ENCODE data around the gene HPS1.

The HPS1 gene

GRCh38 chr10:98410759-98411158, 36.0 kb downstream of the HPS1 start:
- DNase-seq, result no peak

- no peak for DNase-seq
These were observed 36.5 kb downstream of the HPS1 start for GRCh38 chr10:98410135-98410743.

- no peak for DNase-seq
These were observed 37.9 kb downstream of the HPS1 start for GRCh38 chr10:98408799-98409198.

GRCh38 chr10:98407744-98408241, 38.9 kb downstream of the HPS1 start:
- DNase-seq, result no peak

GRCh38 chr10:98407017-98407743, 39.6 kb downstream of the HPS1 start:
- DNase-seq, result no peak

GRCh38 chr10:98405422-98405821, 41.3 kb downstream of the HPS1 start:
- no peak for DNase-seq

- no peak for DNase-seq
These were observed 42.0 kb downstream of the HPS1 start for GRCh38 chr10:98404571-98405359.

GRCh38 chr10:98403812-98404504, 42.8 kb downstream of the HPS1 start:
- no peak for DNase-seq

GRCh38 chr10:98402931-98403718, 43.6 kb downstream of the HPS1 start:
- DNase-seq, result no peak

- DNase-seq, result no peak
These were observed 44.3 kb downstream of the HPS1 start for GRCh38 chr10:98402478-98402877.

GRCh38 chr10:98400482-98400881, 46.3 kb downstream of the HPS1 start:
- DNase-seq, result no peak

- DNase-seq, result no peak
These were observed 47.0 kb downstream of the HPS1 start for GRCh38 chr10:98399784-98400183.

- DNase-seq, result no peak
These were observed 49.6 kb downstream of the HPS1 start for GRCh38 chr10:98397089-98397600.

- DNase-seq, result no peak
These were observed 50.4 kb downstream of the HPS1 start for GRCh38 chr10:98396096-98397063.

GRCh38 chr10:98394851-98395440, 51.8 kb downstream of the HPS1 start:
- no peak for DNase-seq

GRCh38 chr10:98391578-98391991, 55.1 kb downstream of the HPS1 start:
- no peak for DNase-seq

- DNase-seq, result no peak
These were observed 55.7 kb downstream of the HPS1 start for GRCh38 chr10:98391065-98391464.

- DNase-seq, result no peak
These were observed 56.3 kb downstream of the HPS1 start for GRCh38 chr10:98390406-98390805.

GRCh38 chr10:98389398-98389797, 57.3 kb downstream of the HPS1 start:
- no peak for DNase-seq

- no peak for DNase-seq
These were observed 58.6 kb downstream of the HPS1 start for GRCh38 chr10:98388101-98388655.
